Measurements from ENCODE around the gene SAAL1. TPM values are rescaled to one million over a fixed set of nuclear protein-coding genes. Genes with fewer than 3 reads are reported as not detected.
A peak's percentile ranks its signal among the peaks of the same experiment; 100 is the strongest.
"Not testable (repeated sequence)": the region's sequence is repeated elsewhere in the genome, so short reads cannot be mapped to it uniquely, and the experiment has no call there.

The SAAL1 gene
- total RNA-seq, 5 donors from 2014 or later (not counting 1 experiment from before 2014, with no cell fraction given) = 17.2 to 22.5 (median 18.8) TPM

DNA sequence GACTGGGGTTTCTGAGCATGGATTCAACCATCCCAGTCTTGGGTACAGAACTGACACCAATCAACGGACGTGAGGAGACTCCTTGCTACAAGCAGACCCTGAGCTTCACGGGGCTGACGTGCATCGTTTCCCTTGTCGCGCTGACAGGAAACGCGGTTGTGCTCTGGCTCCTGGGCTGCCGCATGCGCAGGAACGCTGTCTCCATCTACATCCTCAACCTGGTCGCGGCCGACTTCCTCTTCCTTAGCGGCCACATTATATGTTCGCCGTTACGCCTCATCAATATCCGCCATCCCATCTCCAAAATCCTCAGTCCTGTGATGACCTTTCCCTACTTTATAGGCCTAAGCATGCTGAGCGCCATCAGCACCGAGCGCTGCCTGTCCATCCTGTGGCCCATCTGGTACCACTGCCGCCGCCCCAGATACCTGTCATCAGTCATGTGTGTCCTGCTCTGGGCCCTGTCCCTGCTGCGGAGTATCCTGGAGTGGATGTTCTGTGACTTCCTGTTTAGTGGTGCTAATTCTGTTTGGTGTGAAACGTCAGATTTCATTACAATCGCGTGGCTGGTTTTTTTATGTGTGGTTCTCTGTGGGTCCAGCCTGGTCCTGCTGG is 31.4 kb upstream of the SAAL1 start:
- H3K27me3 ChIP-seq (replicated peaks in 1 of 2; ENCODE audit: control insufficient read depth in 2 of 2, extremely low read depth in 1 of 2, insufficient read depth in 2 of 2, low read length in 1 of 2) = peaks cover 0 to 7% of the 10 kb centered on the region in 2 experiments
- H3K4me1 ChIP-seq (ENCODE audit: control insufficient read depth in 1 of 2, extremely low read depth in 1 of 2, insufficient read depth in 2 of 2, low read length in 2 of 2) = no peaks in the 10 kb centered on the region
- ChIA-PET POLR2A (no interaction called here), CTCF (no interaction called here)
- Mint-ChIP-seq H3K27me3 (peaks cover 34 to 39% of the 10 kb centered on the region in 2 donors), H3K9me3 (no peaks in the 10 kb centered on the region), H3K4me3 (no peak overlapping the region), H3K36me3 (no peaks in the 10 kb centered on the region), H3K4me1 (no peaks in the 10 kb centered on the region), H3K27ac (no peak overlapping the region)
- 93% methylated on average over 25 of the region's 29 CpGs for WGBS (ENCODE audit: insufficient coverage)
- H3K4me3 ChIP-seq (ENCODE audit: control insufficient read depth in 1 of 2, extremely low read depth in 1 of 2, low read length in 1 of 2) = no peak overlapping the region
- no peaks in the 10 kb centered on the region for H3K9me3 ChIP-seq
- no peaks in the 10 kb centered on the region for H3K36me3 ChIP-seq (ENCODE audit: control insufficient read depth in 2 of 2, extremely low read depth in 1 of 2, insufficient read depth in 1 of 2, low read length in 1 of 2)
- ATAC-seq (replicated peaks in 1 of 4) (no peak), DNase-seq (no peak)
- no peak overlapping the region for H3K27ac ChIP-seq (ENCODE audit: low read length)

DNA sequence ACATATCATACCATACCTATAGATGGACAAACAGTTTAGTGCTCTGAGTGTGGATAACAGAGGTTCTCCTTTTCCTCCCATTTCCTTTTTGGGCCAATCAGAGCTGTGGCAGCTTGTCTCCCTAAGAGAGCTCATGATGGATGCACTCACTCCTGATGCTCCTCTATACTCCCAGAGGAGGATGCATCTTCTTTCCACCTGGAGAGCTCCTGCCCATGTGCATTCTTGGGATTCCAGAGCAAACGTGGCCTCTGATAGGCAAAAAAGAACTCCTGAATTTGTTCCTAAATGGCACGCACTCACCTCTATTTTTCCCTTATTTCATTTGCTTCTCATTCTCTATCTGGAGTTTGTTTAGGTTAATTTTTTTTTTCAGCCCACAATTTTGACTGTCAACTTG is 29.4 kb upstream of the SAAL1 start:
- Mint-ChIP-seq H3K4me3 (no peak overlapping the region), H3K4me1 (no peaks in the 10 kb centered on the region), H3K9me3 (no peaks in the 10 kb centered on the region), H3K36me3 (no peaks in the 10 kb centered on the region), H3K27me3 (peaks cover 32 to 41% of the 10 kb centered on the region in 2 donors), H3K27ac (no peak overlapping the region)
- no CpG with 5 or more reads among the region's 2 CpGs for WGBS (ENCODE audit: insufficient coverage)
- no peak overlapping the region for H3K27ac ChIP-seq (ENCODE audit: low read length)
- no peaks in the 10 kb centered on the region for H3K9me3 ChIP-seq
- H3K4me1 ChIP-seq (ENCODE audit: control insufficient read depth in 1 of 2, extremely low read depth in 1 of 2, insufficient read depth in 2 of 2, low read length in 2 of 2) = no peaks in the 10 kb centered on the region
- no peak overlapping the region for H3K4me3 ChIP-seq (ENCODE audit: control insufficient read depth in 1 of 2, extremely low read depth in 1 of 2, low read length in 1 of 2)
- ChIA-PET POLR2A (no interaction called here), CTCF (no interaction called here)
- no peaks in the 10 kb centered on the region for H3K36me3 ChIP-seq (ENCODE audit: control insufficient read depth in 2 of 2, extremely low read depth in 1 of 2, insufficient read depth in 1 of 2, low read length in 1 of 2)
- DNase-seq (no peak), ATAC-seq (replicated peaks in 1 of 4) (no peak)
- peaks cover 0 to 7% of the 10 kb centered on the region in 2 experiments for H3K27me3 ChIP-seq (replicated peaks in 1 of 2; ENCODE audit: control insufficient read depth in 2 of 2, extremely low read depth in 1 of 2, insufficient read depth in 2 of 2, low read length in 1 of 2)

DNA sequence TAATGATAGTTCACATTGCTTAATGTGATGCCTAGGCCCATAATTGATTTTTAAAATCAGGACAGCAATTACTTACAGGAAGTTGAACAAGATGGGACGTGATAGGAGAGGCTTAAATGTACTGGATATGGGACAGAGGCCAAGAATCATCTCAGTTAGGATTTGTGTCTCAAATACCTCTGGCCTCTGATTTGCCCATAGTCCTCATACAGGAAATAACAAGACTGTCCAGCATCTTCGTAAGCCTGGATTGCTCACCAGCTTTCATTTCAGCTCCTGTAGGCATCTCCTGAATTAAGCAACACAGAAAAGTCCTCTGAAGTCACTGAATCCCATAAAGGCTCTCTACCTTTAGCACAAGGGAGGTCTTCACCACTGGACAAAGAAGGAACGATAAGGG is 26.5 kb upstream of the SAAL1 start, which contains the start of gene MRGPRX3:
MRGPRX3 (plus strand) TSS at position 231 of the 400 bp plus-strand sequence. CDS start 4,632 bp downstream, outside the sequence.
- no peak within 1 kb of the TSS for H3K4me3 ChIP-seq (ENCODE audit: control insufficient read depth in 1 of 2, extremely low read depth in 1 of 2, low read length in 1 of 2)
- 92% methylated on average over 2 of the region's 3 CpGs for WGBS (ENCODE audit: insufficient coverage)
- ChIA-PET CTCF (no interaction called here), POLR2A (no interaction called here)
- Mint-ChIP-seq H3K27ac (no peak within 1 kb of the TSS), H3K9me3 (no peaks in the 10 kb centered on the region), H3K36me3 (no peaks in the 10 kb centered on the region), H3K4me3 (no peak within 1 kb of the TSS), H3K27me3 (peaks cover 47% of the 10 kb centered on the region in 2 donors), H3K4me1 (no peaks in the 10 kb centered on the region)
- peaks cover 0 to 11% of the 10 kb centered on the region in 2 experiments for H3K27me3 ChIP-seq (replicated peaks in 1 of 2; ENCODE audit: control insufficient read depth in 2 of 2, extremely low read depth in 1 of 2, insufficient read depth in 2 of 2, low read length in 1 of 2)
- ATAC-seq (replicated peaks in 1 of 4) (no peak), DNase-seq (no peak)
- H3K27ac ChIP-seq (ENCODE audit: low read length) = no peak within 1 kb of the TSS
- H3K9me3 ChIP-seq = no peaks in the 10 kb centered on the region
- H3K4me1 ChIP-seq (ENCODE audit: control insufficient read depth in 1 of 2, extremely low read depth in 1 of 2, insufficient read depth in 2 of 2, low read length in 2 of 2) = no peaks in the 10 kb centered on the region
- no peaks in the 10 kb centered on the region for H3K36me3 ChIP-seq (ENCODE audit: control insufficient read depth in 2 of 2, extremely low read depth in 1 of 2, insufficient read depth in 1 of 2, low read length in 1 of 2)

DNA sequence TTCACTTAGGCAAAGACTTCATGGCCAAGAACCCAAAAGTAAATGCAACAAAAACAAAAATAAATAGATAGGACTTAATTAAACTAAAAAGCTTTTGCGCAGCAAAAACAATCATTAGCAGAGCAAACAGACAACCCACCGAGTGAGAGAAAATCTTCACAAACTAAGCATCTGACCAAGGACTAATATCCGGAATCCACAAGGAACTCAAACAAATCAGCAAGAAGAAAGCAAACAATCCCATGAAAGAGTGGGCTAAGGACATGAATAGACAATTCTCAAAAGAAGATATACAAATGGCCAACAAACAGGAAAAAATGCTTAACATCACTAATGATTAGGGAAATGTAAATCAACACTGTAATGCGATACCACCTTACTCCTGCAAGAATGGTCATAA is 25.2 kb upstream of the SAAL1 start:
- peaks cover 45 to 48% of the 10 kb centered on the region in 2 donors for H3K27me3 Mint-ChIP-seq
- no CpG with 5 or more reads among the region's 4 CpGs for WGBS (ENCODE audit: insufficient coverage)
- H3K9me3 ChIP-seq; H3K27ac Mint-ChIP-seq; H3K27ac ChIP-seq (ENCODE audit: low read length); H3K36me3 ChIP-seq (ENCODE audit: control insufficient read depth in 2 of 2, extremely low read depth in 1 of 2, insufficient read depth in 1 of 2, low read length in 1 of 2); DNase-seq; H3K9me3 Mint-ChIP-seq; CTCF ChIA-PET; ATAC-seq (replicated peaks in 1 of 4); H3K36me3 Mint-ChIP-seq; POLR2A ChIA-PET; H3K4me1 ChIP-seq (ENCODE audit: control insufficient read depth in 1 of 2, extremely low read depth in 1 of 2, insufficient read depth in 2 of 2, low read length in 2 of 2); H3K4me3 ChIP-seq (ENCODE audit: control insufficient read depth in 1 of 2, extremely low read depth in 1 of 2, low read length in 1 of 2); H3K4me1 Mint-ChIP-seq; H3K27me3 ChIP-seq (replicated peaks in 1 of 2; ENCODE audit: control insufficient read depth in 2 of 2, extremely low read depth in 1 of 2, insufficient read depth in 2 of 2, low read length in 1 of 2); H3K4me3 Mint-ChIP-seq: not testable (repeated sequence)

GRCh38 chr11:18121331-18121828 is 15.5 kb upstream of the SAAL1 start:
- WGBS (ENCODE audit: insufficient coverage) = 92% methylated on average over 9 of the region's 20 CpGs
- H3K27me3 ChIP-seq (replicated peaks in 1 of 2; ENCODE audit: control insufficient read depth in 2 of 2, extremely low read depth in 1 of 2, insufficient read depth in 2 of 2, low read length in 1 of 2); H3K4me1 ChIP-seq (ENCODE audit: control insufficient read depth in 1 of 2, extremely low read depth in 1 of 2, insufficient read depth in 2 of 2, low read length in 2 of 2); ATAC-seq (replicated peaks in 1 of 4); DNase-seq; H3K4me3 ChIP-seq (ENCODE audit: control insufficient read depth in 1 of 2, extremely low read depth in 1 of 2, low read length in 1 of 2); H3K36me3 Mint-ChIP-seq; H3K36me3 ChIP-seq (ENCODE audit: control insufficient read depth in 2 of 2, extremely low read depth in 1 of 2, insufficient read depth in 1 of 2, low read length in 1 of 2); H3K9me3 Mint-ChIP-seq; H3K27ac Mint-ChIP-seq; H3K4me1 Mint-ChIP-seq; H3K9me3 ChIP-seq; H3K4me3 Mint-ChIP-seq; H3K27ac ChIP-seq (ENCODE audit: low read length); POLR2A ChIA-PET: not testable (repeated sequence)
- peaks cover 10 to 23% of the 10 kb centered on the region in 2 donors for H3K27me3 Mint-ChIP-seq
- CTCF ChIA-PET = interaction anchor here in 1 of 2 donors (0.6 to 0.7 kb wide), 2 partner anchors 131 to 235 kb away, joined by 3 to 4 read pairs; no protein-coding TSS in a partner anchor

DNA sequence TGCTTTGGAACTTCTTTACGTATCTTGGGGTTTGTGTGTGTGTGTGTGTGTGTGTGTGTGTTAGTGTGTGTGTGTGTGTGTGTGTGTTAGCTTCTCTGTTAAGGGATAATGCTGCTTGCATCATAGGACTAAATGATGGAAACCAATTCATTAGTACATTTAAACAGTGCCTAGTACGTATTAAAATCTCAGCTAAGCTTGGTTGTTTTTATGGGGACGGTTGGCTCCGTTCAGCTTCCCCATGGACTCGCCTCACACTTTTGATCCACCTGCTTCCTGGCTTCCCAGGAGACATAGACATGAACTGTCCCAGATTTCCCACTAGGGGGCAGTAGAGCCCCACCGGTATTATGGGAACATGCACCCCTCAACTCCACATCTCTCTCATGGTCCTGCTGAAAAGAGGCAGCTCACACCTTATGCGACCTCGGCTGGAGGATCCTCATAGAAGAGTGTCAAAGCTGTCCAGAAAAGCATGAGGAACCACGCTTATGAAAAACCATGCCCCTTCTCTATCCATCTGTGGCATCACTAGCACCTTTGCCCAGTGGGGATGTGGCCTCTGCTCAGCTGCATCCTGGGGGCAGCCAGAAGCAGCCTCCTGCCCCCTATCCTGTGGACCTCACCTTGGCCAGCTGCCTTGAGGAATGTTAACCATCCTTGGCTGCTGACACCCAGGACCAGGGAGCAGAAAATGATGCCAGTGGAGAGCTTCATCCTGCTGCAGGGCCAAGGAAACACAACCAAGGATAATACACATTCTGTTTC is 9.7 kb upstream of the SAAL1 start:
- Histone ChIP-seq H3K27ac (ENCODE audit: low read length) (no peak overlapping the region), H3K27me3 (replicated peaks in 1 of 2; ENCODE audit: control insufficient read depth in 2 of 2, extremely low read depth in 1 of 2, insufficient read depth in 2 of 2, low read length in 1 of 2) (peaks cover 0 to 15% of the 10 kb centered on the region in 2 experiments), H3K36me3 (ENCODE audit: control insufficient read depth in 2 of 2, extremely low read depth in 1 of 2, insufficient read depth in 1 of 2, low read length in 1 of 2) (no peaks in the 10 kb centered on the region), H3K4me1 (ENCODE audit: control insufficient read depth in 1 of 2, extremely low read depth in 1 of 2, insufficient read depth in 2 of 2, low read length in 2 of 2) (no peaks in the 10 kb centered on the region), H3K9me3 (no peaks in the 10 kb centered on the region), H3K4me3 (ENCODE audit: control insufficient read depth in 1 of 2, extremely low read depth in 1 of 2, low read length in 1 of 2) (no peak overlapping the region)
- ChIA-PET POLR2A (no interaction called here), CTCF (interaction anchor here (0.5 to 2.0 kb wide), 30 partner anchors 9 to 712 kb away, joined by 3 to 20 read pairs (median 4); partner anchors contain the start of gene SAAL1 (in 2 of the 2))
- 0% methylated on average over 2 of the region's 9 CpGs for WGBS (ENCODE audit: insufficient coverage)
- Mint-ChIP-seq H3K9me3 (no peaks in the 10 kb centered on the region), H3K4me3 (no peak overlapping the region), H3K36me3 (no peaks in the 10 kb centered on the region), H3K27ac (no peak overlapping the region), H3K4me1 (peaks cover 0 to 4% (median 3%) of the 10 kb centered on the region in 3 donors), H3K27me3 (peaks cover 25 to 37% of the 10 kb centered on the region in 2 donors)
- DNase-seq (peak; percentile 10 to 80 (median 52)), ATAC-seq (replicated peaks in 1 of 4) (peak; percentile 85 to 88 (median 86))

Measured in T-cell (primary cell).